ENCODE data around the gene KLHL3. TPM values are rescaled to one million over a fixed set of nuclear protein-coding genes. Genes with fewer than 3 reads are reported as not detected.

The KLHL3 gene
- total RNA-seq, 2 donors from 2014 or later, result 11.4 to 11.5 TPM

GRCh38 chr5:137622850-137623249 is 113.0 kb downstream of the KLHL3 start:
- intact Hi-C loops (cut with DNase I), result loop anchor here in 1 of 2 donors (10.0 kb wide), 2 partner anchors 192 to 512 kb away; partner anchors contain the start of gene NME5

GRCh38 chr5:137621861-137622823 is 113.7 kb downstream of the KLHL3 start:
- intact Hi-C loops (cut with DNase I), result loop anchor here in 1 of 2 donors (10.0 kb wide), 2 partner anchors 193 to 513 kb away; partner anchors contain the start of gene NME5

More at GRCh38 chr5:137622850-137623249, 113.0 kb downstream of the KLHL3 start:
- DNase-seq (ENCODE audit: low spot score), result peak; percentile 92

GRCh38 chr5:137621306-137621705 is 114.6 kb downstream of the KLHL3 start:
- no peak for DNase-seq (ENCODE audit: low spot score)
- intact Hi-C loops (cut with DNase I), result loop anchor here in 1 of 2 donors (10.0 kb wide), 2 partner anchors 193 to 513 kb away; partner anchors contain the start of gene NME5

More at GRCh38 chr5:137621861-137622823, 113.7 kb downstream of the KLHL3 start:
- DNase-seq (ENCODE audit: low spot score), result peak; percentile 88

GRCh38 chr5:137619191-137619870 is 116.6 kb downstream of the KLHL3 start:
- intact Hi-C loops (cut with DNase I), result no loop called here

GRCh38 chr5:137618476-137618875 is 117.4 kb downstream of the KLHL3 start:
- intact Hi-C loops (cut with DNase I), result no loop called here
- no peak for DNase-seq (ENCODE audit: low spot score)

More at GRCh38 chr5:137619191-137619870, 116.6 kb downstream of the KLHL3 start:
- DNase-seq (ENCODE audit: low spot score), result peak; percentile 85

GRCh38 chr5:137617528-137618205 is 118.2 kb downstream of the KLHL3 start:
- no peak for DNase-seq (ENCODE audit: low spot score)
- intact Hi-C loops (cut with DNase I), result no loop called here

- intact Hi-C loops (cut with DNase I), result no loop called here
- DNase-seq (ENCODE audit: low spot score), result no peak
These were observed 119.8 kb downstream of the KLHL3 start for GRCh38 chr5:137616046-137616445.

- no peak for DNase-seq (ENCODE audit: low spot score)
- intact Hi-C loops (cut with DNase I), result no loop called here
These were observed 120.6 kb downstream of the KLHL3 start for GRCh38 chr5:137615171-137615775.

GRCh38 chr5:137613554-137614265 is 122.2 kb downstream of the KLHL3 start:
- no peak for DNase-seq (ENCODE audit: low spot score)
- intact Hi-C loops (cut with DNase I), result no loop called here

GRCh38 chr5:137612576-137612975 is 123.3 kb downstream of the KLHL3 start:
- no peak for DNase-seq (ENCODE audit: low spot score)
- intact Hi-C loops (cut with DNase I), result no loop called here

- DNase-seq (ENCODE audit: low spot score), result no peak
- intact Hi-C loops (cut with DNase I), result no loop called here
These were observed 124.0 kb downstream of the KLHL3 start for GRCh38 chr5:137611794-137612435.

- intact Hi-C loops (cut with DNase I), result no loop called here
- no peak for DNase-seq (ENCODE audit: low spot score)
These were observed 124.8 kb downstream of the KLHL3 start for GRCh38 chr5:137611011-137611580.

GRCh38 chr5:137610598-137610997 is 125.3 kb downstream of the KLHL3 start:
- intact Hi-C loops (cut with DNase I), result loop anchor here in 1 of 2 donors (1.0 kb wide), 1 partner anchor 34 kb away; no protein-coding TSS in a partner anchor
- no peak for DNase-seq (ENCODE audit: low spot score)

- DNase-seq (ENCODE audit: low spot score), result no peak
- intact Hi-C loops (cut with DNase I), result no loop called here
These were observed 126.8 kb downstream of the KLHL3 start for GRCh38 chr5:137609127-137609526.

GRCh38 chr5:137607771-137608170 is 128.1 kb downstream of the KLHL3 start:
- intact Hi-C loops (cut with DNase I), result no loop called here
- no peak for DNase-seq (ENCODE audit: low spot score)

- intact Hi-C loops (cut with DNase I), result no loop called here
- DNase-seq (ENCODE audit: low spot score), result no peak
These were observed 129.5 kb downstream of the KLHL3 start for GRCh38 chr5:137606401-137606800.

GRCh38 chr5:137605411-137605810 is 130.5 kb downstream of the KLHL3 start:
- intact Hi-C loops (cut with DNase I), result no loop called here
- no peak for DNase-seq (ENCODE audit: low spot score)

Measured in posterior vena cava (tissue), 2 donors.